ENCODE measurements around the gene JPH2.

JPH2 gene

GRCh38 chr20:44083220-44083933 is 103.6 kb downstream of the JPH2 start:
- CTCF ChIA-PET, result interaction anchor here (0.8 to 9.3 kb wide), 9 partner anchors 9 to 634 kb away, joined by 3 to 157 read pairs (median 3); no protein-coding TSS in a partner anchor
- DNase-seq (ENCODE audit: extremely low spot score), result no peak
- POLR2A ChIA-PET, result no interaction called here

GRCh38 chr20:44081888-44082287 is 105.1 kb downstream of the JPH2 start:
- TF ChIP-seq, protein P1, sequence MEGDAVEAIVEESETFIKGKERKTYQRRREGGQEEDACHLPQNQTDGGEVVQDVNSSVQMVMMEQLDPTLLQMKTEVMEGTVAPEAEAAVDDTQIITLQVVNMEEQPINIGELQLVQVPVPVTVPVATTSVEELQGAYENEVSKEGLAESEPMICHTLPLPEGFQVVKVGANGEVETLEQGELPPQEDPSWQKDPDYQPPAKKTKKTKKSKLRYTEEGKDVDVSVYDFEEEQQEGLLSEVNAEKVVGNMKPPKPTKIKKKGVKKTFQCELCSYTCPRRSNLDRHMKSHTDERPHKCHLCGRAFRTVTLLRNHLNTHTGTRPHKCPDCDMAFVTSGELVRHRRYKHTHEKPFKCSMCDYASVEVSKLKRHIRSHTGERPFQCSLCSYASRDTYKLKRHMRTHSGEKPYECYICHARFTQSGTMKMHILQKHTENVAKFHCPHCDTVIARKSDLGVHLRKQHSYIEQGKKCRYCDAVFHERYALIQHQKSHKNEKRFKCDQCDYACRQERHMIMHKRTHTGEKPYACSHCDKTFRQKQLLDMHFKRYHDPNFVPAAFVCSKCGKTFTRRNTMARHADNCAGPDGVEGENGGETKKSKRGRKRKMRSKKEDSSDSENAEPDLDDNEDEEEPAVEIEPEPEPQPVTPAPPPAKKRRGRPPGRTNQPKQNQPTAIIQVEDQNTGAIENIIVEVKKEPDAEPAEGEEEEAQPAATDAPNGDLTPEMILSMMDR (IDR thresholded peaks at IDR 0.05; ENCODE audit: control extremely low read depth, extremely low read depth, low read depth, missing control alignments), result no peak
- CTCF ChIA-PET, result interaction anchor here (0.9 to 9.3 kb wide), 14 partner anchors 9 to 640 kb away, joined by 3 to 157 read pairs (median 6); no protein-coding TSS in a partner anchor
- POLR2A ChIA-PET, result interaction anchor here (0.6 kb wide), 1 partner anchor 625 kb away, joined by 4 read pairs; no protein-coding TSS in a partner anchor
- DNase-seq (ENCODE audit: extremely low spot score), result no peak

More at GRCh38 chr20:44083220-44083933, 103.6 kb downstream of the JPH2 start:
- TF ChIP-seq, protein P1 (IDR thresholded peaks at IDR 0.05; ENCODE audit: control extremely low read depth, extremely low read depth, low read depth, missing control alignments), result no peak

GRCh38 chr20:44081476-44081875 is 105.5 kb downstream of the JPH2 start:
- no peak for DNase-seq (ENCODE audit: extremely low spot score)
- POLR2A ChIA-PET, result interaction anchor here (0.5 to 0.6 kb wide), 2 partner anchors 625 to 639 kb away, joined by 3 to 4 read pairs; no protein-coding TSS in a partner anchor
- CTCF ChIA-PET, result interaction anchor here (0.9 to 9.3 kb wide), 15 partner anchors 9 to 639 kb away, joined by 3 to 157 read pairs (median 5); no protein-coding TSS in a partner anchor
- TF ChIP-seq, protein P1 (IDR thresholded peaks at IDR 0.05; ENCODE audit: control extremely low read depth, extremely low read depth, low read depth, missing control alignments), result no peak

DNA sequence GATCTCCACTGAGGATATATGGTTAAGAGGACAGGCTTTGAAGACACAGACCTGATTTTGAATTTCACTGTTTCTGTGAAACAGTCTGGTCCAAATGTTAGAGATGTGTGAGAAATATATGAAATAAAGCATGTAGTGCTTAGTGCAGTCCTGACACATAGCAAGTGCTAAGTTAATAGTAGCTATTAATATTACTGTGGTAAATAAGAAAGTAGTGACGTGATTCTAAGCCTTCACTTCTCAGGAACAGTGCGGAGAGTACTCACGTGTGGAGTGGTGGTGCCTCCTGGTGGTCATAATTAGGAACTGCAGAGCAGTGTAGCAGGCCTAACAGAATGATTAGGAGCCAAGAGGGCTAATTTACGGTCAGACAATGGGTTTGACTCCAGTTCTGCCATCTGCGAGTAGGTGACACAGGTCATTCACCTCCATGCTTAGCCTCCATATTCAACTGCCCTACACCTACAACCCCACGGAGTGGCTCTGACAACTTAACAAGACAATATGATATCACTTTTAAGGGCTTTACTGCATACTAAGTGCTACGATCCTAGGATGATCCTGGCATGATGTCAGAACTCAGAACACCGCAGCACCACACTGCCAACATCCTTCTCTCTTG is 106.2 kb downstream of the JPH2 start:
- peak; percentile 86 for DNase-seq (ENCODE audit: extremely low spot score)
- TF ChIP-seq, protein P1 (IDR thresholded peaks at IDR 0.05; ENCODE audit: control extremely low read depth, extremely low read depth, low read depth, missing control alignments), result peak; percentile 95
- ChIA-PET CTCF (interaction anchor here (0.6 to 9.3 kb wide), 57 partner anchors 8 to 634 kb away, joined by 3 to 157 read pairs (median 4); no protein-coding TSS in a partner anchor), POLR2A (no interaction called here)

DNA sequence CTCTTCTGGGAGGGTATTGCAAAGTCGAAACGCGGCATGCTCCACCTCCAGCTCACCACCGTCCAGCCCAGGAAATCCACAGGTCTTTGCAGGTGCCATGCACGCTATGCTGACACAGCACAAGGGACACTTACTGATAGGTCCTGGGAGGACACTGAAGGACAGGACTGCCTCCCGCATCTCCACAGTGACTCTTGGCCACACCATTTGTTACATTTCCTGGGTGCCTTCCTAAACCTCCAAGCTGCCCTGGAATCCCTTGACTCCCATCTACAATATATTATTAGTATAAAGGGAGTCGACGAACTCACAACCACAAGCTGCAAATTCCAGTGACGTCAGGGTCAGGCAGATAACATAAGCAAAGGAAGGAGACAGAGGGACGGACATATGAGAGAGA is 106.9 kb downstream of the JPH2 start:
- DNase-seq (ENCODE audit: extremely low spot score), result no peak
- CTCF ChIA-PET, result interaction anchor here (0.6 to 9.3 kb wide), 56 partner anchors 8 to 634 kb away, joined by 3 to 157 read pairs (median 4); no protein-coding TSS in a partner anchor
- POLR2A ChIA-PET, result no interaction called here
- TF ChIP-seq, protein P1 (IDR thresholded peaks at IDR 0.05; ENCODE audit: control extremely low read depth, extremely low read depth, low read depth, missing control alignments), result no peak

- ChIA-PET POLR2A (no interaction called here), CTCF (interaction anchor here (0.7 to 9.3 kb wide), 12 partner anchors 9 to 541 kb away, joined by 3 to 157 read pairs (median 4); no protein-coding TSS in a partner anchor)
- TF ChIP-seq, protein P1 (IDR thresholded peaks at IDR 0.05; ENCODE audit: control extremely low read depth, extremely low read depth, low read depth, missing control alignments), result no peak
- DNase-seq (ENCODE audit: extremely low spot score), result no peak
Measured at GRCh38 chr20:44079291-44079690, 107.7 kb downstream of the JPH2 start.

Measured in GM10248 (cell line).